Left ventricle myocardium inferior (tissue), 1 donor: Measurements from ENCODE around the gene SLC31A1. TPM values are rescaled to one million over a fixed set of nuclear protein-coding genes. Genes with fewer than 3 reads are reported as not detected.
"Not testable (repeated sequence)": the region's sequence is repeated elsewhere in the genome, so short reads cannot be mapped to it uniquely, and the experiment has no call there.

Experiments
- DNase-seq: peaks from one replicate; pipeline ENCODE4 v3.0.0-alpha.2; 2020
- H3K27ac ChIP-seq: fragments of 200-600 bp; replicated peaks from 2 replicates; pipeline ENCODE4 v1.8.0; 2021
- H3K27me3 ChIP-seq: fragments of 200-600 bp; 2 replicates; pipeline ENCODE4 v1.8.0; 2021; ENCODE audit warnings: low read depth
- H3K36me3 ChIP-seq: fragments of 200-600 bp; 2 replicates; pipeline ENCODE4 v1.8.0; 2021
- H3K4me1 ChIP-seq: fragments of 200-600 bp; 2 replicates; pipeline ENCODE4 v1.8.0; 2021
- H3K4me3 ChIP-seq: fragments of 200-600 bp; 2 replicates; pipeline ENCODE4 v1.8.0; 2021; ENCODE audit warnings: mild to moderate bottlenecking, moderate library complexity
- H3K9me3 ChIP-seq: fragments of 200-600 bp; replicated peaks from 2 replicates; pipeline ENCODE4 v1.8.0; 2021
- CTCF ChIP-seq: fragments of 200-600 bp; IDR thresholded peaks from 2 replicates; pipeline ENCODE4 v1.8.0; 2021; ENCODE audit warnings: antibody characterized with exemption, mild to moderate bottlenecking, borderline replicate concordance
- intact Hi-C: fragments of 100-400 bp; cut with micrococcal nuclease; formaldehyde crosslinking; loops from one replicate; pipeline ENCODE4 v1.11.0; 2022
- total RNA-seq: library from RNA; stranded (reverse); fragmentation: NEBNext Ultra II Directional; extraction: Animal tissue kit (Norgen Biotek cat#: 25700); gene quantifications from one replicate; pipeline ENCODE4 v1.2.1, GENCODE V29; 2021
- donor health status: DM: no; HTN: yes; CAD: no; lungs with severe emphysema.

SLC31A1 gene
- total RNA-seq, 1 donor from 2014 or later = 12.6 TPM

- H3K36me3 ChIP-seq = no peaks in the 10 kb centered on the region
- H3K9me3 ChIP-seq = peaks cover 6% of the 10 kb centered on the region
- no peak for TF ChIP-seq CTCF
- no peak for DNase-seq
- intact Hi-C loops = no loop called here
- H3K27me3 ChIP-seq = no peaks in the 10 kb centered on the region
- H3K27ac ChIP-seq = no peak overlapping the region
- H3K4me1 ChIP-seq = peaks cover 9% of the 10 kb centered on the region
- no peak overlapping the region for H3K4me3 ChIP-seq
These were observed 26.3 kb downstream of the SLC31A1 start for GRCh38 chr9:113247640-113248039.

GRCh38 chr9:113249661-113250060 lies 28.3 kb downstream of the SLC31A1 start:
- H3K36me3 ChIP-seq, H3K9me3 ChIP-seq, H3K27me3 ChIP-seq, H3K27ac ChIP-seq, DNase-seq, H3K4me1 ChIP-seq, intact Hi-C loops, H3K4me3 ChIP-seq: not testable (repeated sequence)

GRCh38 chr9:113250807-113251206 lies 29.5 kb downstream of the SLC31A1 start:
- DNase-seq = no peak
- intact Hi-C loops = no loop called here

GRCh38 chr9:113254991-113255390 lies 33.6 kb downstream of the SLC31A1 start:
- Histone ChIP-seq H3K27ac (no peak overlapping the region), H3K9me3 (peaks cover 6% of the 10 kb centered on the region), H3K4me3 (no peak overlapping the region), H3K27me3 (no peaks in the 10 kb centered on the region), H3K4me1 (no peaks in the 10 kb centered on the region), H3K36me3 (peaks cover 38% of the 10 kb centered on the region)
- intact Hi-C loops = no loop called here
- no peak for TF ChIP-seq CTCF
- DNase-seq = no peak

More at GRCh38 chr9:113250807-113251206, 29.5 kb downstream of the SLC31A1 start:
- Histone ChIP-seq H3K27ac (no peak overlapping the region), H3K4me1 (peaks cover 9% of the 10 kb centered on the region), H3K9me3 (peaks cover 6% of the 10 kb centered on the region), H3K4me3 (no peak overlapping the region), H3K36me3 (no peaks in the 10 kb centered on the region), H3K27me3 (no peaks in the 10 kb centered on the region)
- TF ChIP-seq CTCF = no peak

GRCh38 chr9:113255438-113255837 lies 34.1 kb downstream of the SLC31A1 start:
- no peak overlapping the region for H3K27ac ChIP-seq
- H3K4me3 ChIP-seq = no peak overlapping the region
- no peak for TF ChIP-seq CTCF
- peaks cover 6% of the 10 kb centered on the region for H3K9me3 ChIP-seq
- DNase-seq = no peak
- no peaks in the 10 kb centered on the region for H3K4me1 ChIP-seq
- peaks cover 42% of the 10 kb centered on the region for H3K36me3 ChIP-seq
- intact Hi-C loops = no loop called here
- H3K27me3 ChIP-seq = no peaks in the 10 kb centered on the region

- no peak for TF ChIP-seq CTCF
- Histone ChIP-seq H3K9me3 (no peaks in the 10 kb centered on the region), H3K4me1 (no peaks in the 10 kb centered on the region), H3K27ac (no peak overlapping the region), H3K36me3 (peaks cover 65% of the 10 kb centered on the region), H3K27me3 (no peaks in the 10 kb centered on the region), H3K4me3 (no peak overlapping the region)
- DNase-seq = no peak
- intact Hi-C loops = no loop called here
These were observed 36.5 kb downstream of the SLC31A1 start for GRCh38 chr9:113257863-113258262.
